ENCODE results near the gene GSTO2.

GRCh38 chr10:104262055-104262454 lies 6.9 kb upstream of the GSTO2 start:
- TF ChIP-seq CTCF (IDR thresholded peaks at IDR 0.05) (no peak), POLR2AphosphoS5 (IDR thresholded peaks at IDR 0.05) (no peak), POLR2A (IDR thresholded peaks at IDR 0.05) (no peak)

Measured in prostate gland (tissue), 2 donors.